Stimulated activated CD4-positive, alpha-beta T cell treated with anti-CD3 and anti-CD28 coated beads, Interleukin-12 subunit alpha, Interleukin-12 subunit beta, amount 100 ng/mL, for 4 hours (primary cell): Measurements from ENCODE around the gene STH.

Source experiments
- DNase-seq: peaks from one replicate; pipeline ENCODE4 v3.0.0-alpha.2; 2020

STH gene

GRCh38 chr17:45969726-45970125 lies 29.3 kb upstream of the STH start:
- no peak for DNase-seq

GRCh38 chr17:45970659-45971058 lies 28.4 kb upstream of the STH start:
- no peak for DNase-seq

GRCh38 chr17:45971698-45972141 lies 27.3 kb upstream of the STH start:
- DNase-seq: no peak

GRCh38 chr17:45972531-45972930 lies 26.5 kb upstream of the STH start:
- no peak for DNase-seq

GRCh38 chr17:45973099-45973780 lies 25.8 kb upstream of the STH start:
- DNase-seq: no peak

GRCh38 chr17:45973946-45974859 lies 24.8 kb upstream of the STH start:
- no peak for DNase-seq

- DNase-seq: no peak
Measured at GRCh38 chr17:45974916-45975630, 24.0 kb upstream of the STH start.

GRCh38 chr17:45975640-45976295 lies 23.3 kb upstream of the STH start:
- DNase-seq: no peak

GRCh38 chr17:45976391-45976754 lies 22.7 kb upstream of the STH start:
- no peak for DNase-seq

- no peak for DNase-seq
Measured at GRCh38 chr17:45976755-45977505, 22.1 kb upstream of the STH start.

GRCh38 chr17:45977506-45977824 lies 21.6 kb upstream of the STH start:
- no peak for DNase-seq

GRCh38 chr17:45977976-45978626 lies 20.9 kb upstream of the STH start:
- DNase-seq: no peak

GRCh38 chr17:45979137-45979536 lies 19.9 kb upstream of the STH start:
- DNase-seq: no peak

- no peak for DNase-seq
Measured at GRCh38 chr17:45980855-45981254, 18.2 kb upstream of the STH start.

GRCh38 chr17:45981306-45981705 lies 17.7 kb upstream of the STH start:
- DNase-seq: no peak

GRCh38 chr17:45982791-45983613 lies 16.0 kb upstream of the STH start:
- DNase-seq: no peak

- no peak for DNase-seq
Measured at GRCh38 chr17:45983614-45984310, 15.3 kb upstream of the STH start.

- DNase-seq: no peak
Measured at GRCh38 chr17:45984368-45984767, 14.7 kb upstream of the STH start.

GRCh38 chr17:45985447-45985846 lies 13.6 kb upstream of the STH start:
- DNase-seq: no peak

GRCh38 chr17:45986056-45986455 lies 13.0 kb upstream of the STH start:
- DNase-seq: no peak
